Subcutaneous adipose tissue (tissue), 4 donors: ENCODE results near the gene THAP7. TPM values are rescaled to one million over a fixed set of nuclear protein-coding genes. Genes with fewer than 3 reads are reported as not detected.

ENCODE experiments used
- total RNA-seq, 4 donors: library from RNA; depleted of rRNA; stranded (reverse); fragments of >200 nt; gene quantifications; one replicate each; pipeline ENCODE4 v1.1.0, GENCODE V29; 2016
- TF ChIP-seq, protein P1 (sequence below): fragments of 450-650 bp; IDR thresholded peaks from one replicate; pipeline ENCODE4 v1.5.1; 2016; ENCODE audit warnings: low read depth, mild to moderate bottlenecking, control low read depth, antibody characterized with exemption, moderate library complexity

The THAP7 gene
- total RNA-seq: 10 to 100 TPM; 20.7 to 26.6 (median 23.5) TPM

DNA sequence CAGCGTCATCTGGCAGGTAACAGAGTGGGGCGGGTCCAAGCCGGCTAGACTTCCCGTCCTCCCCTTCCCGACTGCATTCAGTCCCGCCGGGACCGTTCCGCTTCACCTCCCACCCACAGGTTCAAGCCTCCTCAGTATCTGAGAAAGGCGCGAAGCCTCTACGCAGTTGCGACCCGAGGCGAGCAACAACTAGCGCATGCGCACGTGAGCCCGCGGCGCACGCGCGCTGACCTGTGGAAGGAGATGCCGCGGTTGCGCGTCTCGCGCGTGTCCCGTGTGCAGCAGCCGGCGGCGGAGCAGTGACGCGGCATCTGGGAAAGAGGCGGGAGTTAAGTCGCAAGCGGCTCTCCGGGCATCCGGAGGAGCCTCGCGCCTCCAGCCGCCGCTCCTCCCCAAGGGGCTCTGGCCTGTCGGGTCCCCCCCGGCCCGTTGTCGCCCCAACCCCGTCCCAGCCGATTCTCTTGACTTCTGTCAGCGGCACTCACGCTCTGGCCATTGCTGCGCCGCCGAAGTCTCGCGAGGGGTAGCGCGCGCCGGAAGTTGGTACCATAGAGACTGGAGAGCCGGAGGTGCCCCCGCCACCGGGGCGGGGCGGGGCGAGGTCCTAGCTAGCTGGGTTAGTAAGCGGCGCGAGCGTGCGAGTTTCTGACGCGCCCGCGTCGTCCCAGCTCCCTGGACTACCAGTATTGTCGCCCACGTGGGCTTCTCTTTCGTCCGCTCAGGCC is at the start of gene THAP7:
Gene THAP7, minus strand, starts transcription at position 518 of the 725 bp plus-strand sequence. Its CDS starts 207 bp downstream, at position 311.
- TF ChIP-seq, protein P1, sequence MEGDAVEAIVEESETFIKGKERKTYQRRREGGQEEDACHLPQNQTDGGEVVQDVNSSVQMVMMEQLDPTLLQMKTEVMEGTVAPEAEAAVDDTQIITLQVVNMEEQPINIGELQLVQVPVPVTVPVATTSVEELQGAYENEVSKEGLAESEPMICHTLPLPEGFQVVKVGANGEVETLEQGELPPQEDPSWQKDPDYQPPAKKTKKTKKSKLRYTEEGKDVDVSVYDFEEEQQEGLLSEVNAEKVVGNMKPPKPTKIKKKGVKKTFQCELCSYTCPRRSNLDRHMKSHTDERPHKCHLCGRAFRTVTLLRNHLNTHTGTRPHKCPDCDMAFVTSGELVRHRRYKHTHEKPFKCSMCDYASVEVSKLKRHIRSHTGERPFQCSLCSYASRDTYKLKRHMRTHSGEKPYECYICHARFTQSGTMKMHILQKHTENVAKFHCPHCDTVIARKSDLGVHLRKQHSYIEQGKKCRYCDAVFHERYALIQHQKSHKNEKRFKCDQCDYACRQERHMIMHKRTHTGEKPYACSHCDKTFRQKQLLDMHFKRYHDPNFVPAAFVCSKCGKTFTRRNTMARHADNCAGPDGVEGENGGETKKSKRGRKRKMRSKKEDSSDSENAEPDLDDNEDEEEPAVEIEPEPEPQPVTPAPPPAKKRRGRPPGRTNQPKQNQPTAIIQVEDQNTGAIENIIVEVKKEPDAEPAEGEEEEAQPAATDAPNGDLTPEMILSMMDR: no peak

DNA sequence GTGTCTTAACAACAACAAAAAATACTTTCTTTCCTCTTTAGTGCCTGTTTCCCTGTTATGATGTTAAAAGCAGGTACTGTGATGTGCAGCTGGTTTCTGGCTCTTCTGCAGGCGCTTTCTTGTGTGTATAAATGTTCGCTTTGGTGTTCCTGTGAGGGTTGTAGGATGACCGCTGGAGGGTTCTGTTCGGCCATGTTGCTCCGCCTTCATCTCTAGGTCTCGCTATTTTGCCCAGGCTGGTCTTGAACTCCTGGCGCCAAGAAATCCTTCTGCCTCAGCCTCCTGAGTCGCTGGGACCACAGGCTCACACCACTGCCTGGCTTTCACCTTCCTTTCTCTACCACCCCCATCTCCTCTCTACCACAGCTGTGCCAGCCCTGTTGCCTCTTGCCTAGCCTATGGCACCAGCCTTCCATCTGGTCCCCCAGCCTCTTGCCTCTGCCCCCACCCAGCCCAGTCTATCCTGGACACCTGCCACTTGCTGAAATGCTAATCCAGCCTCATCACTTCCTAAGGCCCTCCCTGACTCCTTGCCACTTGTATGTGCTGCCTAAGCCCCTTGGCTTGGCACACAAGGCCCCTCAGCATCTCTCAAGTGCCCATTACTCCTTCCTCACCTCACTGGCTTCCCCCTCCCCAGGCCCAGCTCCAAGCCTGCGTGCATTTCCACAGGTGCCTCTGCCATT is 49.4 kb upstream of the THAP7 start:
- TF ChIP-seq, protein P1: no peak

GRCh38 chr22:21047730-21048129 is 45.8 kb upstream of the THAP7 start:
- TF ChIP-seq, protein P1: no peak

DNA sequence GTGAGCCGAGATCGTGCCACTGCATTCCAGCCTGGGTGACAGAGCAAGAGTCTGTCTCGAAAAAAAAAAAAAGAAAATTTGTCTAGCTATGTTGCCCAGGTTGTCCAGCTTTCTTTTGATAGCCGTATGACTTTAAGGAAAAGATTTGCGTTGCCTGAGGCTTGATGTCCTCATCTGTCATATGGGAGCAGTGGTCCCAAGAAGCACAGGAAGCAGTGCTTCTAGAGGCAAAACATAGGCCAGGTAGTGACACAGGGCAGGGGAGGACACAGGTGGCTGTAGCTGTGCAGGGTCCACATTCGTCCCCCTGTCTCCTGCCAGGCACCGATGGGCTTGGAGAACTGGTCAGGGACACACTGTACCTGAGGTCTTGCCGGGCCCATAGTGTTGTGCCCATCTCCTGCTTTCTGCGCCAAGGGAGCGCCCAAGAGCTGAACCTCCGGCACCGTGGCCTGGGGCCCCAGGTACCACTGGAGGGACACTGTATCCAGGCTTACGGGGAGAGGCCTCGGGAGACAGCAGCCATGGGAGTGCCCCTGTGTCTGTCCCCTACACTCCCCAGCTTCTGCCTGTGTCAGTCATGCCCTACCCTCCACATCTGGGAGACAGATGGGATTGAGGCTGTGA is 45.2 kb upstream of the THAP7 start:
- TF ChIP-seq, protein P1: no peak

DNA sequence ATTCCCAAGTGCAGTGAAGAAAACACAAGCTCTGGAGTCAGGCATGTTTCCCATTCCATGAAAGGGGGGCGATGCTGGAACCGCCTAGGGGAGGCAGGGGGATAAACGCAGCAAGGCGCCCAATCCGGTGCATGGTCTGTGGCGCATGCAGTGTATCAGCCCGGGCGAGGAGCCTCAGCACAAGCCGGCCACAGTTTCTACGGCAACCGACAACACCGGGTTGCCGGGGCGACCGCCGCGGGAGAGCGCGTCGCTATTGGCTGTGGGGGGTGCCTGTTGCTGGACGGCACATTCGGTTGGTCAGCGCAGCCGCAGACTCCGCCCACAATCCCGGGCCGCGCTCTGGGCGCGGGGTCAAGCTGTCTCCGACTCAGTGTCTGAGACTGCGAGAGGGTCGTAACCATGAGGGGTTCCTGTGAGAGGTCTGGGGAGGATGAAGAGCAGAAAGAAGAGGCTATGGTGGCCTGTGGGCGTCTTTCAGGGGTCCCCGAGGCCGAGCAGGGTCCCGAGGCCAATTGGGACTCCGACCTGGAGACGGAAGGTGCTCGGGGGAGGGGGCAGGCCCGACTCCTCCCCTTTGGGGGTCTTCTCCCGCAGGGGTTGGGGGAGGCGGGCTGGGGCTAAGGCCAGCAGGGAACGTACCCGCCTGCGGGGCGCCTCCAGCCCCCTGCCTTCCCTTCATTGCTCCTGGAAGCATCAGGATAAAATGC is 43.8 kb upstream of the THAP7 start, which contains the start of gene LRRC74B:
Gene LRRC74B, plus strand, starts transcription at position 362 of the 710 bp plus-strand sequence. Its CDS starts 41 bp downstream, at position 403.
- TF ChIP-seq, protein P1: no peak

DNA sequence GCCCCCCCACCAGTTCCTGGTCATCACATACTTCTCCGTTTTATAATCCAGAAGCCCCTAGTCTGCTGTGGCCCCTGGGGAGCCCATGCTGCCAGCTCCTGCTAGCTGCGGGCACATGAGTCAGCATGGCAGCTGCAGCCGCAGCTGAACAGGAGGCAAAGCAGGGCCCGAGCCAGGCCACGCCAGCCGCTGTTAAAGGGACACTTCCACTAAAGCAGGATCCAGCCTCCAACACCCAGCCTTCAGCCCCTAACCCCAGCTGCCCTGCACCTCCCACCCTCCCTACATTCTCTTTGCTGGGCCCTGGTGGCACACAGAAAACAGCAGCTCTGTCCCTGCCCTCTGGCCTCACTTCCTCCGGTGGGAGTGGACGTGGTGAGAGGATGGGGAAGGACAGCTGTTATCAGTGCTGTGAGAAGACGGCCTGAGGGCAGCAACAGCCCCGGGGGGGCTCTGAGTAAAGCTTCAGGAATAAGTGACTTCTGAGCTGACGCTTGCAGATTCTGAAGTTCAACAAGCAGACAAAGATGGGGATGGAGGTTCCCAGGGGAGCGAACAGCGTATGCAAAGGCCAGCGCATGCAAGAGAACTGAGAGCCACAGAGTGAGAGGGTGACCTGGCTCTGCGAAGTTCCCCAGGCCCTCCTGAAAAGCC is 43.1 kb upstream of the THAP7 start:
- TF ChIP-seq, protein P1: no peak
